GM18505 (cell line): ENCODE data around the gene FOXO3B.
"Not testable (repeated sequence)": the region's sequence is repeated elsewhere in the genome, so short reads cannot be mapped to it uniquely, and the experiment has no call there.

Source experiments
- ATAC-seq: cut with Tn5 transposase; IDR thresholded peaks from one replicate; pipeline ENCODE4 v1.9.1; 2021; ENCODE audit not compliant: unreplicated experiment

Gene FOXO3B

DNA sequence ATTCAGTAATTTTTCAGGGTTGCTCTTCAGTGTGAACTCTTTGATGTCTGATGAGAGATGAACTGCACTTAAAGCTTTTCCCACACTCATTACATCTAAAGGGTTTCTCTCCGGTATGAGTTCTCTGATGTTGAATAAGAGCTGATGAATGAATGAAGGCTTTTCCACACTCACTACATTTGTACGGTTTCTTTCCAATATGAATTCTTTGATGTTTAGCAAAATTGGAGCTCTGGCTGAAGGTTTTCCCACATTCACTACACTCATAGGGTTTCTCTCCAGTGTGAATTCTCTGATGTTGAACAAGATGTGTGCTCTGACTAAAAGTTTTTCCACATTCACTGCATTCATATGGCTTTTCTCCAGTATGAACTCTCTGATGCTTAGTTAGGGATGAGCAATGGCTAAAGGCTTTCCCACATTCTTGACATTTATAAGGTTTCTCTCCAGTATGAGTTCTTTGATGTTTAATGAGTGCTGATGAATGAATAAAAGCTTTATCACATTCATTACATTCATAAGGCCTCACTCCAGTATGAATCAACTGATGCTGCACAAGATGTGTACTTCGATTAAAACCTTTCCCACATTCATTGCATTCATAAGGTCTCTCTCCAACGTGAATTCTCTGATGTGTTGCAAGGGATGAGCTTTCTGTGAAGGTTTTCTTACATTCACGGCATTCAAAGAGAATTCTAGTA lies 20.0 kb downstream of the FOXO3B start:
- ATAC-seq: not testable (repeated sequence)

DNA sequence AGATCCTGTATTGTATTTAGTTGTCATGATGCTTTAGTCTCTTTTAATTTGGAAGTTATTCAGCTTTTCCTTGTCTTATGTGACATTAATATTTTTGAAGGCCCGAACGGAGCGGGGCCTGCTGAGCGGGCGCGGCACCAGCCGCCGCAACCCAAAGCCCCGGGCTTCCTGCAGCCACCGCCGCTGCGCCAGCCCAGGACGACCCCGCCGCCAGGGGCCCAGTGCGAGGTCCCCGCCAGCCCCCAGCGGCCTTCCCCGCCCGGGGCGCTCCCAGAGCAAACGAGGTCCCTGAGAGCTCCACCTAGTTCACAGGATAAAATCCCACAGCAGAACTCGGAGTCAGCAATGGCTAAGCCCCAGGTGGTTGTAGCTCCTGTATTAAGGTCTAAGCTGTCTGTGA lies 32.0 kb downstream of the FOXO3B start:
- not testable (repeated sequence) for ATAC-seq

DNA sequence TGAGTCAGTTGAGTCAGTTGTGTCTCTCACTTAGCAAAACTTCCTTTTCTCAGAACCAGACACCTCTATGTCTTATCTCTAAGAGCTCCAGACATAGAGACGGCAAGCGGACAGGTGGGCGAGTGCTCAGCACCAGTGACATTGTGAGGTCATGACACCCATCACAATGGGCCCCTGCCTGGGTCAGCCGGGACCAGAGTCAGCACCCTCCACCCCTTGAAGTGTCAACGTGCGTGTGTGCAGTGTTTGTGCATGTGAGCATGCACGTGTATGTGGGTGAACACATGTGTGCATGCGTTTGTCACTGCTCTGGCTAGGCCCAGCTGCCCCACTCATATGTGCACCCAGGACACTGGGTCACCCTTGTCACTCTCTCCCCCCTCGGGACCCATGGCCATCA lies 37.8 kb downstream of the FOXO3B start, which contains the start of gene TBC1D28:
Gene TBC1D28, minus strand, starts transcription at position 101 of the 400 bp plus-strand sequence. CDS start 3,039 bp downstream, outside the sequence.
- not testable (repeated sequence) for ATAC-seq

DNA sequence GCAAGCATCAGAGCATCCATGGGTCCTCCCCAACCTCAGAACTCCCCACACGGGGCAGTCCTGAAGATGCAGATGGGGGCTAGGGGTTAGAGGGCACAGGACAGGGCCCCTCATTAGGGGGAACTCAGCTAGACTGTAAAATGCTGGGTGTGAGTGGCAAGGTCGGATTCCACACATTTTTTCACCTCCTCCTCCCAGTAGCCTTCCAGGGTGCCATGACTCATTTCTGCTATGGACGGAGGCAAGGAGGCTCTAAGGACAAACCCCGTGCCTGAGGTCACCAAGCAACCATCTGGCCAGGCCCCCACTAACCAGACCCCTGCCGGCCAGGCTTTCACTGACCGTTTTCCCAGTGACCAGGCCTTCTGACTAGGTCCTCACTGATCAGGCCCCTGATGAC lies 39.0 kb downstream of the FOXO3B start:
- ATAC-seq: not testable (repeated sequence)

DNA sequence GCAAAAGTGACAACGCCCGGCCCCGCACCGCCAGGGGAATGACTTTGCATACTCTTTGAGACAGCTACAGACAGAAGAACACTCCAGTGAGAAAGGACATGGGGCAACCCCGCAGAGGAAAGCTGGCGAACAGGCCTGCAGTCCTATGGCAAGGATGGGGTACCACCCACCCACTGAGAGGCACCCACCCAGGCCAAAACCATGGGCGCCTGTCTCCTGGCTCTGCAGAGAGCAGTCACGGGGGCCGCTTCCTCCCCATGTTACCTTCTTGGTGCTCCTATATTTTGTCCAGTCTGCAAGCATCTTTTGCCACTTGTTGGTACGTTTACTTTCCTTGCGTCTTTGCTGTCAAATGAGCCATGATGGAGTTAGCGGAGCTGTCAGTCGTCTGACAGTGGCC lies 43.8 kb downstream of the FOXO3B start:
- not testable (repeated sequence) for ATAC-seq

DNA sequence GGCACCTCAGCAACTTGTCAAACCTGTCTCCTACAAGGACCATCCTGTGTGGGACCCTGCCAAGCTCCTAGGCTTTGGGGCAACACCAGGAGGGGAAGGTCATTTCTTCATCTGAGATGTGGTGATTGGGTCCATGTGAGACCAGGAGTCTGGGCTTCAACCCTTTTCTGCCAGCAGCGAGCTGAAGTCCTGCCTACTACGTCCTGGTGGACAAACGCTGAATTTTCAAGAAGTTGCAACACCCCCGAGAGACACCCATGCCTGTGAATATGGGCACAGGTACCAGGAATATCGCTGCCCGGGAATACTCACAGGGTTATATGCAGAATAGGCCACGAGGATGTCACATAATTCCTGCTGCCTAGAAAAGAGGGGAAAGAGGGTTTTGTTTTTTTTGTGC lies 45.9 kb downstream of the FOXO3B start:
- not testable (repeated sequence) for ATAC-seq

DNA sequence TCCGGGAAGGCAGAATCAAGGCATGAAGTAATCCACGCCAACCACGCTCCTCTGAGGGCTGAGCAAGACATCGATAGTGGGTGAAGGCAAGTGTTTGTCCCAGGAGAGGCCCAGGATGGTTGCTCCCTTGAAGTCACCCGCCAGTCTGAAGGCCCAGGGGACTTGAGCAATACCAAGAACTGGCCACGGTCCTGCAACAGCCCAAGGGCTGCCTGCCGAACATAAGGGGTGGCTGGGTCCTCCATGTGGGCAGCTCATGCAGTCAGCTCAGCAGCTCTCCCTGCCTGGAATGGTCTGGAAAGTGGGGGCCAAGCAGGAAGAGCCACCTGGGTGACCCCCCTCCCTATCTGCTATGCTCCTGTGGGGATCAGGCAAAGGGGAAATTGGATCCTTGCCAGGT lies 46.3 kb downstream of the FOXO3B start:
- ATAC-seq: not testable (repeated sequence)

DNA sequence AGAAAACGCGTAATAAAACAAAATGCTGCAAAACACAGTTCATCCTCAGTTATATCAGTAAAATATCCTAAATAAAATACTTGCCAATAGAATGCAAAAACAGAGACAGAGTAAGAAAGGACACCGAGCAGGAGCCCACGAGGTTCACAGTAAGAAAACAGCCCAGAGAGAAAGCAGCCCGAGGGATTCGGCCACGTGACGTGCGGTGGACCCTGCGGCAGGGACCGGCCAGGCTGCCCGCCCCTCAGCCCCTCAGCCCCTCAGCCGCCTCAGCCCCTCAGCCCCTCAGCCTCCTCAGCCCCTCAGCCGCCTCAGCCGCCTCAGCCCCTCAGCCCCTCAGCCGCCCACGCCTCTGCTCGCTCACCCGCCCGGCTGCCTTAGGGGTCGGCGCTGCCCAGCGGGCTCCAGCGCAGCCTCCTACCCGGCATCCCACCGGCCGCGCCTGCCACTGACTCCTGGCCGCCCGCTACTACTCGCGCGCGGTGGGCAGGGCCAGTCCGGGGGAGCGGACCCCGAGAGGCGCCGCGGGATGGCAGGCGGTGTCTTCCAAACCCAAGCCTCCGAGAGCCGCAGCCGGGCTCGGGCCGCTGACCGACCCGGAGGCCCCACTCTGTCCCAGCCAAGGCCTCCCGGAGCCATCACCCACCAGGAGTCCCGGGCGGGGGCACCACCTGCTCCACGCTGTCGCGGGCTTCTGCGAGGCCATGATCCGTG lies 47.4 kb downstream of the FOXO3B start:
- not testable (repeated sequence) for ATAC-seq
